HG02642 (cell line): ENCODE data around the gene TMCC3.
A peak's percentile ranks its signal among the peaks of the same experiment; 100 is the strongest.

Experiments used
- ATAC-seq: cut with Tn5 transposase; IDR thresholded peaks from one replicate; pipeline ENCODE4 v1.9.1; 2021; ENCODE audit warnings: mild to moderate bottlenecking; ENCODE audit not compliant: unreplicated experiment, poor library complexity

The TMCC3 gene

DNA sequence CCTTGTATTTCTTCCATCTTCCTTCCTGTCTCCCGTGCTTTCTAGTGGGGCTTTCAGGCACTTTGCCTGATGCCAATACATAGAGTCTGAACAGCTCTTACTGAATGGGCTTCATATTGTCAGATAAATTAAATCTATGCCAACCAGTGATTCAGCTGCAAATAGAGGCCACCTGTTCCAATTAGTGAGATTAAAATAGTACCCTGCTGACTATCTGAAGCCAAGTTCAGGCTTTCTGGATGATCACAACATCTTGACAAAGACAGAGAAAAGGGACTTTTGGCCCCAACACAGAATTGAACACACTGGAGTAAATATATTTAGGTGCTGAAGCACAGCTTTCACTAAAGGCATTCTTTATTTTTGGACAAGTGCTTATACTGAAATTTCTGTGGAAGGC lies 11.8 kb downstream of the TMCC3 start:
- ATAC-seq, result no peak

DNA sequence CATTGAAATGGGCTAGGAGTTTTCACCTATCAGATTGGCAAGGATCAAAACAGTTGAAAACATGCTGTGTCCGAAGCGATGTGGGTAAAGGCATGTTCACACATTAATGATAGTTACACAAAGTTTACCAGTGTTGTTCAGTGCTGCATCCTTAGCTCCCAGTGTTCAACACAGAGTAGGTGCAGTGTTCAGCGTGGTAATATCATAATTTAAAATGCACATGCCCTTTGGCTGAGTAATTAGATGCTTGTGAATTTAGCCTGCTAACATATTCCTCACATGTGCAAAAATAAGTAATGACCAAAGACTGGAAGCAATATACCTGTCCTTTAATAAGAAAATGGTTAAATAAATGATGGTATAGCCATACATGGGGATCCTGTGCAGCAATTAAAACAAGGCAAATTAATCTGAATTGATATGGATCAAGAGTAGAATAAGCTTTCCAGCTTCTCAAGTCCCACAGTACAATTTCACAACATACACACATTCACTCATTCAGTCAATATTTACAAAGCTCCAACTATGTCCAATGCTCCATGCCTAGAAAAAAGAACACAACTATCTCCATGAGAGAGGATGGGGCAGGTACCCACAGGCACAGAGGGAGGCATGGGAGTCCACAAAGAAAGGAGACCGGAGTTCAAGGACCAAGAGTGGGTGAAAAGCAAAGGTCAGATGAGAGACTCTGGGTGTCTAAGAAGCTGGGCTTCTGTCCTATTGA lies 12.8 kb downstream of the TMCC3 start:
- ATAC-seq, result no peak

DNA sequence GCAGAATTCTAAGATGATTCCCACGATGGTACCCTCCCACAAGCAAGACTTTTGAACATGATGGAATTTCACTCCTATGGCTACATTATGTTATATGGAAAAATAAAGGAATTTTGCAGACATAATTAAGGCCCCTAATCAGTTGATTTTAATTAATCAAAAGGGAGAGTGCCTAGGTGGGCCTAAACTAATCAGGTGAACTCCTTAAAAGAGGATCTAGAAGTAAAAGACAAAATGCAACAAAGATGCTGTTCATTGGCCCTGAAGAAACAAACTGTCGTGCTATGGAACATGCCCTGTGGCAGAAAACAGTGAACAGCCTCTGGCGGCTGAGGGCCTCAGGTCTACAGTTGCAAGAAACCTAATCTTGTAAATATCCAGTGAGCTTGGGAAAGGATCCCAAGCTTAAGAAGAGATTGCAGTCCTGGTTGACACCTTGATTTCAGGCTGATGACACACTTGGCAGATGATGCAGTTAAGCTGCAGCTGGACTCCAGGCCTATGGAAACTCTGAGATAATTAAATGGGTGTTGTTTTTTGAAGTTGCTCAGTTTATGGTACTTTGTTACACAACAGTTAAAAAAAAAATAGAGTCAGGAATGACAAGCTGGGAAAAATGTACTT lies 13.8 kb downstream of the TMCC3 start:
- ATAC-seq, result no peak

DNA sequence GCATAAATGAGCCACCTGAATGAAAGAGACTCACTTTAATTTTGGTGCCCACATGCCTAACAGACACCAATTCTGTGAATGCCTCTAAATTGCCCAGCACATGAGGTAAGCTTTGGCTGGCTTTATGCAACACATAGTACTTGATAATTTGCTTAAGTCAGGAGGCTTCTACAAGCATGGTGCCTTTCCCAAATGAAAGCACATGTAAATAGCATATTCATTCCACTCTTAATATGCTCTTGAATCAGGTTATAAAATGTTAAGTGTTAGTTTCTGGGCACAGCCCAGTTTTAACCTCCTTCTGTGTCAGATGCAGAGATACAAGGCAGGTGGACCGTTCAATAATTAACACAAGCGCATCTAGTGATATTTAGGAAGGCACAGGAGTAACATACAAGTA lies 15.6 kb downstream of the TMCC3 start:
- no peak for ATAC-seq

DNA sequence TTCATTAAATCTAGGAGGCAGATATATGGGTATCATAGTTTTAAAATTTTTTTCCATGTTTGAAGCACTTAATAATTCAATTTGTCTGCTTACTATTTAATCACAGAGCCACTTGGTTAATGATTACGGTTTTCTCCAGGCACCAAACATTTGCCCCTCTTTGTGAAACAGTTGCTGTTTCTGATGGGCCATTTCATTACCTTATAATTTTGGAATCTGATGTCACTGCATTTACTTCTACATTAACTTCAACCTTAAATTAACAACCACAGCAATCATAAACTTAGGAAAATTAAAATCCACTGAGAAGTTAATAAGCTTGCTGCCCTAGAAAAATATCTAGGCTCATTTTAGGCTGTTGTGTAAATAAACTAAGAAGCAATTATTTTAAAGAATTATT lies 17.0 kb downstream of the TMCC3 start:
- no peak for ATAC-seq

DNA sequence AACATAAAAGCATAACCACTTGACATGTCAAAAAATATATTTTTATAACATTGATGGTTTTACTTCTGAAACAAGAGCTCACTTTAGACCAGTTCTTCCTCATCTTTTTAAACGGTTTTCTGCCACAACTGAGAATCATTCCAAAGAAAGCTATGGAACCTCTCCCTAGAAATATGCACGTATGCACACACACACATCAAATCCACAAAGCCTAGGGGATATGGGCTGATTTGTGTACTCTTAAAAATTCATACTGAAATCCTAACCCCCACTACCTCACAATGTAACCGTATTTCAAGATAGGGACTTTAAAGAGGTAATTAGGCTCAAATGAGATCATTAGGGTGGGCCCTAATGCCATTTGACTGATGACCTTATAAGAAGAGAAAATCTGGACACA lies 19.3 kb downstream of the TMCC3 start:
- ATAC-seq, result no peak

DNA sequence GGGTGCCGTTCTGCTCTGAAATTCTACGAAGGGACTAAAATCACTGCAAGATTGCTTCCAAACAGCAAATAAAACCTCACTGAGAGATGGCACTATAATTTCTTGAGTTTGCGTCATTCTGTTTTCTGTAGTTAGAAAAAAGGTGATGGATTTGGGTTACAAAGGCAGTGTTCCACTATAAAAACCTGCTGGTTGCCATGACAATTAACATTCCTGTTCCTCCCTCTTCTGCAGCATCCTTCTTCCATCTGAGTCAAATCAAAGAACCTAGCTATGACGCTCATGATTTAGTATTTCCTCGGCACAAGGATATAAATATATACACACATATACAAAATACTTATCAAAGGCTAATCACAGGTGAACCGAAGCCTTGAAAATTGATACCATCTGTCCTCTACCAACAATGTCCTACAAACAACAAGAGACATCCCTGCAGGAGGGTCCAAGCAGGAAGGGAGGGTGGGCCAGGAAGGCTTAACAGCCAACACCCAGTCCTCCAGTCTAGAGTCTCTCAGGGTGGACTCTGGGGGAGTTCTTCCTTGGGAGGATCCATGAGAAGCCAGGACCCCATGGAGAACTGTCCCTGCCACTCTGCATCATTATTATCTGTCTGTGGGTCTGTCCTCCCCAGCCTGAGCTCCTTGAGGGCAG lies 21.4 kb downstream of the TMCC3 start:
- ATAC-seq, result no peak

DNA sequence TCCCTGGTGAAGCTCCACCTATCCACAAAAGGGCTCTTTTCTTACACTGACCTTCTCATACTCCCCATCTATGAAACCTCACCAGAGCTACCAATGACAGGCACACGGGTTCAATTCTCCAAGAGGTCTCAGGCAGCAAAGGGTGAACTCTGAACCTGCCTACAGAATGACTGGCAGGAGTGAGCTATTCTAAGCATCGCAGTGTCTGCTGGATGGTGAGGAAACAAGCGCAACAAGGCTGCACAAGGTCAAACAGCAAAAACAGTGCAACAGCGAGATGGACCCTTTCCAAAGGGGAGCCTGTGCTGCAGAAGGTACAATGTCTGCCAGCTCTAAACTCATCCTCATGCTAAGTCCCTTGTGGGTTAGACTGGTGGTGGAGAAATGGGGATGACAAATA lies 22.0 kb downstream of the TMCC3 start:
- no peak for ATAC-seq

DNA sequence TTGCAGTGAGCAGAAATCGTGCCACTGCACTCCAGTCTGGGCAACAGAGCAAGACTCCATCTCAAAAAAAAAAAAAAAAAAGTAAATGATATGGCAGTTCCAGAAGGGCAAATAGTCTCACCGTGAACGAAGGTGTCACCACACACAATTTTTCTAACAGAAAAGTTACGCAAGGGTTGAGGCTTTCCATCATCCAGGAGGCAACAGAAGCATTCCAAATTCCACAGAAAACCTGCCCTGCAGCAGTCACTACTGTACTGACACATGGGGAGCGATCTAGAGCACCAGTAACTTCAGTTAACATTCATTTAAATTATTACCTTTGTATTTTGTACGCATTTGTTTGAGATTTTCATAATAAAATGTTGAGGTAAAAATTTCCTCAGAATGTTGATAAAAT lies 24.8 kb downstream of the TMCC3 start:
- no peak for ATAC-seq

DNA sequence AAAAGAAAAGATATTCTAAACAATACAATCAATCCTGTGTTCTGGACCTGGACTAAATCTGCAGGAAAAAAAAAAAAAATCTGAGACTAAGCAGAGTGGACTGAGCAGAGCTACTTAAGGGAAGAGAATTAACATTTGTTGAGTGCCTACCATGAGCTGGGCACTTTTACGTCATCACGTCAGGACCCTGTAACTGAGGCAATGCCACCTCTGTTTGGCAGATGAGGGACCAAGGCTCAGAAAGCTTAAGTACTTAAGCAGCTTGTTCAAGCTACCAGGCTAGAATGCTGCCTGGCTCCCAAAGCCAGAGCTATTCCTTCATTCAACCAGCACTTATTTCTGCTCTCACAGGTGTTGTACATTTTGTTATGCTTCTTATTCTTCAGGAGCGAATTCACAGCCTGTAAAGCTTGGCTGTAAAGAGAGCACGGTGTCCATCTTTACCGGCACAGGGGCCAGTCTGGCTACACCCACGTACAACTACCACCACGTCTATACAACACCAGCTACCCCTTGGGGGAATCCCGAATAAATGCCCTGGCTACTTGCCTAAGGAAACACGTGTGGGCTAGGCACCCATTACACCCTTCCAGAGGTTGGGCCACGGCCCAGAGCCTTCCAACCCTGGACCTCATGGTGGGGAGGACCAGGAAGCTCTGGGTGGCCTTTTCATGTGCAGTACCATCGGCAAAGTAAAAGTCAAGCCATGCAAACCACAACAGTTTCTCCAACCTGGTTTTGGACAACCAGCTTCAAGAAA lies 27.0 kb downstream of the TMCC3 start:
- ATAC-seq, result no peak

DNA sequence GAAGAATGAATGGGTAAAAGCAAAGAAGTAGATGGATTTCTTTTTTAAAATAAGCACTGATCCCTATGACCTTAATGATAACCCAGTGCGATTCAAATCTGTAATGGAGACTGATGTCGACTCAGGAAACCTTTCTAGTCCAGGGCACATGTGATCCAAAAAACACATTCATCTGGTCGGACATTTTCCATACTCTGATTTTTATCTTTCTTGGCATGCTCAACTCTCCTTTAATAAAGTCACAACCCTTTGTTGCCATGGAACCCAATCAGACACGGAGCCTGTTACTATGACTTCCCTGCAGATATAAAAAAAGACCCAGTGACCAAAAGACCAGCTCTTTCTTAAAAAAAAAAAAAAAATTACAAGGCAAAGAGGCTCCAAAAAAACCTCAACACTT lies 27.9 kb downstream of the TMCC3 start:
- no peak for ATAC-seq

DNA sequence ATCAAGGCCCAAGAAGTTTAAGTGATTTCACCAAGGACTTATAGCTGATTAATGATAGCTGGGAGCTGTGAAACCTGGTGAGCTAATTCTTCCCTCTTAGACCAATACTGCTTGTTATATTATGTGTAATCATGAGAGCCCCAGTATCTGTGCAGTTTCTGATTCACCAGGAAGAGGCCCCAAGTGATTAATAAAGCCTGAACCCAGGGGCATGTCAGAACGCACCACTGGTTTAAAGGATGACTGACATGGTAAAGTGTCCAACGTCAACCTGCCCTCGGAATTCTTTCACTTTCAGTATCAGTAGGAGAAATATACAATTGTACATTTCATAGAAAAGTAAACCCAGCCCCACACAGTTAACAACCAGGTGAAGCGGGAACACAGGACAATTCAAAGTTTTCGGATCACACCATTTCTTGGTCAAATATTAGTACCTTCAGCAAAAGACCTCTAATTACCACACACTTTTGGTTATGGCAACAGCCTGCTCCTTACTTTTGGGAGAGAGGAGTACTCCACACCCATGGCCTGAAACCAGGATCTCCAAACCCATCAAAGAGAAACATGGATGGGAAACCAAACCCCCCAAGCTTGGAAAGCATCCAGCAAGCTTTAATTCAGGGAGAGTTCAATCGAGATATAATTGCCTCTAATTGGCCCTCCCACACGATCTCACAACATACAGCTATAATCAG lies 28.5 kb downstream of the TMCC3 start:
- peak; percentile 95 for ATAC-seq

DNA sequence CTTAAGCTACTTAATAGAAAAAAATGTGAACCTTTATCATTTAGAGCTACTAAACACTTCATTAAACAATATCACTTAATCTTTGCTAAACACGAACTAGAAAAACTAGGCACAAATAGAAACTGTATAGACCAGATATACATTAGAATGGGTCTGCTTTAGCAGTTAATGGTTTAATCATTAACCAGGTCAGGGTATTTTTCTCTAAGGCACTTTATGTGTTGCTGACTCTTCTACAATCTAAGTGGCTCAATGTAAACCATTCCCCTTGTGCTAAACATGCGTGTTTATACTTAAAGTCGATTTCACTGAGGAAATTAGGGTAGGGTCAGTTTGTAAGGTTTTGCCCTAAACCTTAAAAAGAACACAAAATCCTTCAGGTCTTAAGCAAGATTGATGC lies 29.7 kb downstream of the TMCC3 start:
- no peak for ATAC-seq

DNA sequence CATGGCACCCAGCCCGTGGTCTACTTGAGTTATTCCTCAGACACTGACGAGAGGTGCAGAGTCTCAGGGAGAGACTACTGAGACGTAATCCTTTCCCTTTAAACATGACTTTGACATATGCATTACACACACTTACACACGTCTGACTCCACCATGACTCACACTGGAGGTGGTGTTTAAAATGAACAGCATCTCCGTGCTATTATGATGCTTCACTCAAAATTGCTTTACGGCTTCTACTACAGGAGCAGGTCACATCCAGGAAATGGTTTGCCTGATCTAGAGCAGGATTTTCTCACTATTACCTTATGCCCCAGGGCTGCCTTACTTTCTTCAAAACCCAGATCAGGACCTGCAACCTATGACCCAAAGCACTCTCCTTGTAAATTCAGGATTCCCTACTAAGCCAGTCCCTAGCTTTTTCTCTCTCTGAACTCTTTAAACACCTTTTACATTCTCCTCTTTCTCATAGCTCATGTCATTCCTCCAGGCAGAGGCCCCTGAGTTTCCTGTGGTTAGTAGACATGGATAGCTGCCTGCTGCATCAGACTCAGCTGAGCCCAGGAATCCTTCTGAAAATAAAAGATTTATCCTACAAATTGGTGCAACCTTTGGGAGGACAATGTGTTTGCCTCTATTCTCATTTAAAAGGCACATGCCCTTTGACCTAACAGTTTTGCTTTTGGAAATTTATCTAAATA lies 31.2 kb downstream of the TMCC3 start:
- ATAC-seq, result no peak

DNA sequence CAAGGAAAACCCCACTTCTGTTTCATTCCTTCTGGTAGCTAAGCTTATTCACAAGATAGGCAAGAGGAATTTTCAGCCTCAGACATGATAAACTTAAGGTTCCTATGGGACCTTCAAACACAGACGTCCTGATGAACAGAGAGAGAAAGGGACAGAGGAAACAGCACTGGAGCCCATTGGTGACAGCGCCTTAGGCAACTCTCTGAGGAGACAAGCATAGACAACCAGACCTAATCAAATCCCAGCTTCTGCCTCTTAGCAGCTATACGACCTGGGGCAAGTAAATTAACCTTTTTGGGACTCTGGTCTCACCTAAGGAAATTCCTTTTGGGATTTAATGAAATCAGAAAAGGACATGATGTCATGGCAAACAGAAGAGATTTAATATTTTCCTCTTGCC lies 33.3 kb downstream of the TMCC3 start:
- no peak for ATAC-seq

DNA sequence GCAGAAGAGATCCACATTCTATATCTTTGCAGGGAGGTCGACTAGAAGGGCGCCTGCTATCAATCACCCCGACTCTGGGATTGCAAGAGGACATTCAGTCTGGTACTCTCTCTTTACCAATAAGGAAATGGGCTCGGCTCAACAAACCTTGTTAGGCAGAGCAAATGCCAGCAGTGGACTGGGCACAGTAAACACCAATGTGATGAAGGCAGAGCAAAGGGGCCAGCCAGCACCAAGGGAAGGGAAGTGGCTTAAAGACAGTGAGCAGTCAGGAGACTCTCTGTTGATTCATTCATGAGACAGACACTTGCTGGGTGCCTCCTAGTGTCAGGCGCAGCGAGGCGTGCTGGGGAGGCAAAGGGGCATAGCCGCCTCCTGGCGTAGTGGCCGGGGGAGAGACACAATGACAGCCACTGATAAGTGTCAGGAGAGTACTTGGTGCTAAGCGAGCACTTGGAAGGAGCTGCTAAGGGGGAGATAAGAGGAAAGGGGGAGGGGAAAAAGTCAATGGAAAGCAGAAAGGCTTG lies 34.1 kb downstream of the TMCC3 start:
- no peak for ATAC-seq

DNA sequence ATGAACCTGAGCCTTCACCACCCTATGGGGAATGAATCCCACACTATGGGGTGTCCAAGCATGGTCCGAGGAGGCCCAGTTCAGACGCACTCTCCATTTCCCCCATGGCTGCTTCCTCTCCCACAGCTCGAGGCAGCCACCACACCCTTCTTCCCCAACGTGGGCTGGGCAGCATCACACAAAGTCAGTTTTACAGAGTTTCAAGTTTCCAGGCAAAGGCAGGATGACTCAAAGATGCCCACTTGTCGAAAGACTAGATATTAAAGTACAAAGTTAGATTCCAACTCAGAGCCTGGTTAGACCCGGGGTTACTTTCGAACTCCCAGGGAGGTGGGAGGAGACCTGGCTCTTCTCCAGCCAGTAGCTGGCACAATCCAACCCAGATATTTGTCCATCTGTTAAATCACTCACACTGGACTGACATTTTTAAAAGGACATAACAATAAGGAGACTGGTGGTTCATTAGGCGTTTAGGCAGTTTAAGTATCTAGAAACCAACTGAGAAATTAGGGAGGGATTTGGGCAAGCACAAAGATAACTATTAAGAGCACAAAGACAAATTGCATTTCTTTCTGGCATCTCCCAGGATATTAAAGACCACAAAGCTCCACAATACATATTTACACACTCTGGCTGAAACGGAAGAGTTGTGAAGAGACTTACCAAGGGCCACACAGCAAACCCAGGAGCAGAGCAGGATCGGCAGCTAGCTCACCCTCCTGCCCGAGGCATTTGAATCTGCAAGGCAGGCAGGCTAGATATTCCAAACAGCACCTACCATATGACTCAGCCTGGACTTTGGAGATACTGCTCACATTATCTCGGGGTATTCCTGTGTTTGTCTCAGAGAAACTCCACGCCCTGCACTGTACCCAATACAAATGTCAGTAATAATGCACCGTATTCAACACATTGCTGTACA lies 34.8 kb downstream of the TMCC3 start:
- no peak for ATAC-seq

DNA sequence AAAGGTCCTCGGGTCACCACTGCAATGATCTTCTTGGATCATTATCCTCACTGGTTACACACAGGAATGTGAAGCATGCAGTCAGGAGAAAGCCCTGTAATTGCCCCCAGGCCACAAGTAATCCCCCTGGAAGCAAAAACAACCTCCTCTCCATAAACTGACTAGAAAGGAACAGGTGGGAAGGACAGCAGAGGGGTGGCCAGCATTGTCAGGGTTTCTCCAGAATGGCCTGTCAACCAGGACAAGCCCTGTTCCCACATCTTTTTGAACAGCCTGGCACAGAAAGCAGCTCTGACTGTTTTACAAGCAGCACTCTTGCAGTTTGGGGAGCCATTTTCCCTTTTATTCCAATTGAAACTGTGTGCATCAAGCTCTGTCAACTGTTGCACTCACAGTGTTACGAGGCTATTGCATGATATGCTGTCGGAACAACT lies 36.1 kb downstream of the TMCC3 start:
- no peak for ATAC-seq
